Globus pallidus (tissue), 1 donor: ENCODE results near the gene IL18.
"Not testable (repeated sequence)": the region's sequence is repeated elsewhere in the genome, so short reads cannot be mapped to it uniquely, and the experiment has no call there.

Experiments used
- DNase-seq: peaks from one replicate; pipeline ENCODE4 v3.0.0-alpha.2; 2015; ENCODE audit warnings: low spot score

The IL18 gene

GRCh38 chr11:112167145-112167544 lies 3.3 kb upstream of the IL18 start, which contains the start of gene TEX12:
TSS of gene TEX12 (plus strand) at chr11:112167372. CDS start at chr11:112169269, 1,897 bp downstream.
- DNase-seq, result no peak

DNA sequence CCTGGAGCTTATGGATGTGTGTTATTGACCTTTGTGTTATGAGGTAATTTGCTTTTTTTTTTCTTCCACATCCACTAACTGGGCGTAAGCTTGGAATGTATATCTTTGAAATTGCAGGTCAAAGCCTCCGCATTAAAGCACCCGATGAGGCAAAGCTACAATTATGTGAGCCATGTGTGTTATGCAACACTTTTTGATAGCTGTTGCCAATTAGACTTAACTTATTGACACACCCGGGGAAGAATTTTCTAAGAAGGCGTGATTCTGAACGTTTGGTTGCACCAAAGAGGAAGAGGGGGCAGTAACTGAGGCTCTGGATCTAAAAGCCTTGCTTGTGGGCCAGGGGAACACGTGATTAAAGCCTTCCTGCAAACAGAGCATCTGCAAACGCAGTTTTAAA lies 2.7 kb upstream of the IL18 start:
- no peak for DNase-seq

GRCh38 chr11:112165049-112165448 lies 1.2 kb upstream of the IL18 start:
- no peak for DNase-seq

DNA sequence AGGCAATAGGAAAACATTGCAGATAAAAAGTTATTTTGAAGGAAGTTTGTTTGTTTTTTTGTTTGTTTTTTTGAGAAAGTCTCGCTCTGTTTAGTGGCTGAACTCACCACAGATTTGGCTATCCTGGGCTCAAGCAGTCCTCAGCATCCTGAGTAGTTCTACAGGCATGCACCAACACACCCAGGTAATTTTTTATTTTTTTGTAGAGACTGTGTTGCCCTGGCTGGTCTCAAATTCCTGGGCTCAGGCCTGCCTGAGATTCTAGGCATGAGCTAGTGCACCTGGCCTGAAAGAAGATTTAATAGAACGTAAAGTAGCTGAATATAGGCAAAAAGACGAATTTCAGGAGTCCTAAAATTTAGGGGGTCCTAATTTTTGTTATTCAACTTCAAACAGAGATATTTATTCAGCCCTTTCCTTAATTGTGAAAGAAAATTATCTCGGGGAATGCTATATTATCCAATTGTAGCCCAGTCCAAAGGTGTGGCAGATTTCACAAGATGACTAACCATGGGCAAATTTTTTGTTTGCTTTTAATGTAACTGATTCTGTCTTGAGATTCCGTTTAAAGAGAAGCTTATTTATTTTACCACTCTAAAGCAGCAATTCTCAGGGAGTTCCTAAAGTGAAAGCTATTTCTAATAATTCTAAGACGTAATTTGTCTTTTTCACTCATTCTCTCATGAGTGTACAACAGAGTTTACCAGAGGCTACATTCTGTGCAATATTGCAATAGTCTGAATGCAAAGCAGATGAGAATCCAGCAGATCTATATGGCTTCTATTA lies 940 bp downstream of the IL18 start:
- no peak for DNase-seq

DNA sequence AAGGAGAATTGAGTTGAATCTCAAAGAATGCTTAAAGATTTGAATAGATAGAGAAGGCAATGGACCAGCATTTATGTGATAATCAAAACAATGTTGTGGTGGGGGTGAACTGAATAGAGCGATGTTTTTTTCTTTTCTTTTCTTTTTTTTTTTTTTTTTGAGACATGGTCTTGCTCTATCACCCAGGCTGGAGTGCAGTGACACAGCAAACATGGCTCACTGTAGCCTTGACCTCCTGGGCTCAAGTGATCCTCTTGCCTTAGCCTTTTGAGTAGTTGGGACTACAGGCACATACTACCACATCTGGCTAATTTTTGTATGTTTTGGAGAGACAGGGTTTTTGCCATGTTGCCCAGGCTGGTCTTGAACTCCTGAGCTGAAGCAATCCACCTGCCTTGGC lies 1.7 kb downstream of the IL18 start:
- not testable (repeated sequence) for DNase-seq

DNA sequence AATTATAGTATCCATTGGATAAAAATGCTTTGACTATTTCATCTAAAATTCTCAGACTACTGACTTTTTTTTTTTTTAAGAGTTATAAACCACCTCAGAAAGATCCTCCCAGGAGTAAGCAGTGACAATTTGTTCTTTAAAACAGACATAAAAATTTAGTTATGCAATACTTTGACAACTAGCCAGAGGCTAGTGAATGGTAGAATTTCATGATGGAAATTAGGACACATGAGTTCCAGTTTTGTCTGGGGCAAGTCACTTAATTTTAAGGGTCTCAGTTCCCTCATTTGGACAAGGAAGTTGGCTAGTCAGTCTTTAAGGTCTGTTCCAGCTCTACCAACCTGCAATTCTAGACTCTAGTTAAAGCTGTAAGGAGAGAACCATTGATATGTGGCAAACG lies 2.9 kb downstream of the IL18 start:
- no peak for DNase-seq

GRCh38 chr11:112160091-112160848 lies 3.6 kb downstream of the IL18 start:
- no peak for DNase-seq

- DNase-seq, result no peak
These were observed 4.5 kb downstream of the IL18 start for GRCh38 chr11:112159098-112160065.

GRCh38 chr11:112156956-112157766 lies 6.7 kb downstream of the IL18 start:
- DNase-seq, result no peak

- no peak for DNase-seq
These were observed 7.5 kb downstream of the IL18 start for GRCh38 chr11:112156153-112156955.

- DNase-seq, result peak; percentile 82
These were observed 13.4 kb downstream of the IL18 start for GRCh38 chr11:112150517-112150916.

DNA sequence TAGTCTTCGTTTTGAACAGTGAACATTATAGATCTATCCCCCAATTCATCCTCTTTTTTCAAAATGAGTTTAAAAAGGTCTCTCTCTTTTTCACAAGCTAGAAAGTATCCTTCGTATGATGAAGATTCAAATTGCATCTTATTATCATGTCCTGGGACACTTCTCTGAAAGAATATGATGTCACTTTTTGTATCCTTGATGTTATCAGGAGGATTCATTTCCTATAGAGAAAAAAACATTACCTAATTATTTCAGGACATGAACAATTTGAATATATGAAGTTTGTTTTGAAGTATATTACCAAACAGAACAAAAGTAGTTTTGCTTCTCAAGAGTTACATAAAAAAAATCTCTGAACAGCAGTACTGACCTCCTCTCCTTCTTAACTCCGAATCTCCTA lies 20.3 kb downstream of the IL18 start:
- DNase-seq, result no peak

- DNase-seq, result no peak
These were observed 29.4 kb downstream of the IL18 start for GRCh38 chr11:112134473-112134872.

DNA sequence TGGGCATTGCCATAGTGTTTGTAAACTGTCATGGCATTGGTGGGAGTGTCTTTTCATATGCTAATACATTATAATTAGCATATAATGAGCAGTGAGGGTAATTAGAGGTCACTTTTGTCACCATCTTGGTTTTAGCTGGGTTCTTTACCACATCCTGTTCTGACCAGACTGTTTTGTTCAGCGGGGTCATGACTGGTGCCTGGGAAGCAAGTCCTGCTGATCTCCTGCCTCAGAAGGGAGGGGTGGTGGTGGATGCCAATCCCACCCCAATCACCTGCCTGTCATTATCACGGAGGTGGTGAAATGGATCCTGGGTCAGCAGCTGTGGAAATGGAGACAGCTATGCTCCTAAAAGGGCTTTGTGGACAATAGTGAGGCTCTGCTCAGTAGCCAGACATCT lies 31.2 kb downstream of the IL18 start:
- DNase-seq, result no peak

- peak; percentile 70 for DNase-seq
These were observed 34.2 kb downstream of the IL18 start for GRCh38 chr11:112129656-112130055.

GRCh38 chr11:112128483-112129121 lies 35.3 kb downstream of the IL18 start:
- DNase-seq, result peak; percentile 61

DNA sequence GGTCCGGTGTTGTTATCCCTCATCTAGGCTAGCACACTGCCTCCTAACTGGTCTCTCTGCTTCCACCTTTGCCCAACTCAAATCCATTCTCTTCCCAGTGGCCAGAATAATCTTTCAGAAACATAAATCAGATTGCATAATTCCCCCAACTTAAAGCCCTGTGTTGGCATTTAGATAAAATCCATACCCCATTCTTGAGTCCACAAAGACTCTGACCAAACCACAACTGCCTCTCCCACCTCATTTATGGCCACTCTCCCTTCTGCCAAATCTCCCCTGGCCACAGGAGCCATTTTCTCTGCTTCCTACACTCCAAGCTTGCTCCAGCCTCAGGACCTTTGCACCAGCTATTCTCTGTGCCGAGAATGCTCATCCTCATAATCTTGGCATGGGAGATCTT lies 36.8 kb downstream of the IL18 start:
- no peak for DNase-seq

GRCh38 chr11:112123129-112123528 lies 40.8 kb downstream of the IL18 start:
- no peak for DNase-seq

- DNase-seq, result no peak
These were observed 41.8 kb downstream of the IL18 start for GRCh38 chr11:112121981-112122615.
